ENCODE data around the gene IQGAP2. TPM values are rescaled to one million over a fixed set of nuclear protein-coding genes. Genes with fewer than 3 reads are reported as not detected.

IQGAP2 gene
- total and polyA plus RNA-seq, 2 of the 8 experiments (the other 6 are each of a cell fraction or from before 2014, with no cell fraction given) = 19.7 to 66.0 TPM

DNA sequence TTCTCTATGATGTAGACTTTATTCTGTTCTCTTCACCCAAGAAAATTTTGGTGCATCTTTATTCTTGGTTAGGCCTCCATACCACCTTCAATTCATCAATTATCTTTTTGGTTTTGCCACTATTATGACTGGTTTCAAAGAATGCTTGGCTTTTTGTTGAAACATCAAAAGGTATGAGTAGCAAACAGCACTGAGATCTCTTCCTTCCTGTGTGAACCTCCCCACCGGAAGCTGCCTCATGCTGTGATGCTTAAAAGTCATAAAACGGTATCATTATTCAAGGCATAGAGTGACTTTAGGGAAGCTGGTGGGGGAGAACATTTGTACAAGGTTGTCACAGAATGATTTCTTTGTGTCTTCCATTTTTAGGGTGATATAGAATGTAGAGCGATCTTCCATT is 70.6 kb downstream of the IQGAP2 start:
- Histone ChIP-seq H2AFZ (ENCODE audit: low read length) (no peak overlapping the region), H3K36me3 (ENCODE audit: control insufficient read depth in 2 of 4, insufficient read depth in 4 of 4, low read length in 3 of 4) (no peaks in the 10 kb centered on the region), H3K9me3 (ENCODE audit: insufficient read depth in 2 of 2, low read depth in 1 of 2, low read length in 1 of 2) (peaks cover 3% of the 10 kb centered on the region in 2 experiments; a peak in 2 of 4 replicates), H3K4me3 (ENCODE audit: extremely low read depth in 1 of 4, insufficient read depth in 2 of 4, low read depth in 3 of 4, low read length in 4 of 4) (no peak overlapping the region), H3K79me2 (ENCODE audit: control insufficient read depth in 1 of 2, insufficient read depth in 2 of 2, low read length in 2 of 2) (peaks cover 0 to 10% of the 10 kb centered on the region in 2 experiments; a peak in 2 of 4 replicates), H3K23ac (ENCODE audit: insufficient read length) (no peak overlapping the region), H4K5ac (ENCODE audit: insufficient read length, low read depth, low read length) (no peak overlapping the region), H2BK5ac (ENCODE audit: low read depth, low read length) (no peak overlapping the region), H3K27ac (ENCODE audit: low read depth, low read length) (no peak overlapping the region), H3K4me2 (ENCODE audit: insufficient read depth in 1 of 2, low read depth in 2 of 2, low read length in 2 of 2) (no peak overlapping the region), H3K56ac (replicated peaks; ENCODE audit: insufficient read length, low read depth, low read length) (no peak overlapping the region), H2BK20ac (ENCODE audit: low read length) (no peak overlapping the region), H3K4ac (replicated peaks; ENCODE audit: insufficient read length, low read depth, low read length) (no peak overlapping the region), H3K79me1 (ENCODE audit: low read depth, low read length) (peaks cover 8% of the 10 kb centered on the region; the same call in 1 of the 2 replicates), H3K23me2 (ENCODE audit: low read depth, low read length) (no peaks in the 10 kb centered on the region), H2AK5ac (ENCODE audit: low read depth, low read length) (no peak overlapping the region), H3K4me1 (replicated peaks in 1 of 4; ENCODE audit: control insufficient read depth in 3 of 4, insufficient read depth in 4 of 4, low read length in 3 of 4) (peaks cover 0 to 15% (median 9%) of the 10 kb centered on the region in 4 experiments), H2BK120ac (replicated peaks; ENCODE audit: low read depth, low read length) (no peak overlapping the region), H4K91ac (replicated peaks; ENCODE audit: insufficient read length, low read length) (no peak overlapping the region), H2BK12ac (ENCODE audit: low read depth, low read length) (no peak overlapping the region), H3K27me3 (replicated peaks in 1 of 4; ENCODE audit: control insufficient read depth in 3 of 4, extremely low read depth in 1 of 4, insufficient read depth in 3 of 4, low read length in 3 of 4) (no peaks in the 10 kb centered on the region), H2BK15ac (ENCODE audit: low read length) (no peak overlapping the region), H4K8ac (ENCODE audit: extremely low read depth, insufficient read depth, low read length) (no peak overlapping the region), H3K9ac (replicated peaks in 1 of 4; ENCODE audit: extremely low read depth in 1 of 4, low read depth in 3 of 4, low read length in 3 of 4) (no peak overlapping the region), H3K14ac (ENCODE audit: insufficient read length) (no peak overlapping the region), H4K20me1 (replicated peaks in 1 of 2; ENCODE audit: control insufficient read depth in 1 of 2, insufficient read depth in 2 of 2, low read length in 2 of 2) (no peaks in the 10 kb centered on the region), H3K18ac (ENCODE audit: extremely low read depth, low read length) (no peak overlapping the region)
- ChIA-PET POLR2A (ENCODE audit: partially characterized antibody) (no interaction called here), CTCF (ENCODE audit: partially characterized antibody) (interaction anchor here (1.1 to 11.0 kb wide), 3 partner anchors 9 to 27 kb away, joined by 3 to 69 read pairs (median 4); no protein-coding TSS in a partner anchor)
- FAIRE-seq (no peak), DNase-seq (ENCODE audit: low read depth in 1 of 2, low spot score in 2 of 2) (no peak)
- TF ChIP-seq YY1 (IDR thresholded peaks at IDR 0.05; ENCODE audit: low read depth, low read length) (no peak), HDAC6 (IDR thresholded peaks at IDR 0.05; ENCODE audit: low read depth, low read length) (no peak), PHF8 (conservative IDR thresholded peaks at IDR 0.05; ENCODE audit: low read depth, low read length) (no peak), CREB1 (IDR thresholded peaks at IDR 0.05) (no peak), RXRA (IDR thresholded peaks at IDR 0.05; ENCODE audit: insufficient read depth, low read depth, low read length) (no peak), RFX5 (IDR thresholded peaks at IDR 0.05; ENCODE audit: borderline replicate concordance, low read depth, low read length) (no peak)
- TF ChIP-seq, protein P1, sequence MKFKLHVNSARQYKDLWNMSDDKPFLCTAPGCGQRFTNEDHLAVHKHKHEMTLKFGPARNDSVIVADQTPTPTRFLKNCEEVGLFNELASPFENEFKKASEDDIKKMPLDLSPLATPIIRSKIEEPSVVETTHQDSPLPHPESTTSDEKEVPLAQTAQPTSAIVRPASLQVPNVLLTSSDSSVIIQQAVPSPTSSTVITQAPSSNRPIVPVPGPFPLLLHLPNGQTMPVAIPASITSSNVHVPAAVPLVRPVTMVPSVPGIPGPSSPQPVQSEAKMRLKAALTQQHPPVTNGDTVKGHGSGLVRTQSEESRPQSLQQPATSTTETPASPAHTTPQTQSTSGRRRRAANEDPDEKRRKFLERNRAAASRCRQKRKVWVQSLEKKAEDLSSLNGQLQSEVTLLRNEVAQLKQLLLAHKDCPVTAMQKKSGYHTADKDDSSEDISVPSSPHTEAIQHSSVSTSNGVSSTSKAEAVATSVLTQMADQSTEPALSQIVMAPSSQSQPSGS (IDR thresholded peaks at IDR 0.05; ENCODE audit: low read length) = no peak
- TF ChIP-seq, protein P2, sequence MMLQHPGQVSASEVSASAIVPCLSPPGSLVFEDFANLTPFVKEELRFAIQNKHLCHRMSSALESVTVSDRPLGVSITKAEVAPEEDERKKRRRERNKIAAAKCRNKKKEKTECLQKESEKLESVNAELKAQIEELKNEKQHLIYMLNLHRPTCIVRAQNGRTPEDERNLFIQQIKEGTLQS (IDR thresholded peaks at IDR 0.05; ENCODE audit: insufficient read depth, low read depth, low read length) = no peak
- WGBS, 2 experiments (ENCODE audit: extremely low coverage in 1 of 2, insufficient coverage in 1 of 2, insufficient read length in 1 of 2, insufficient replicate concordance in 2 of 2, low coverage in 1 of 2, low lambda C conversion rate in 2 of 2, missing lambda C conversion rate in 1 of 2) = 83% methylated on average over 3 of the region's 3 CpGs; no CpG with 5 or more reads in 1 of the 2 experiments

All from H1 (cell line).